Left ventricle myocardium inferior (tissue), 1 donor: ENCODE measurements around the gene SETX. TPM values are rescaled to one million over a fixed set of nuclear protein-coding genes. Genes with fewer than 3 reads are reported as not detected.

Experiments
- DNase-seq: peaks from one replicate; pipeline ENCODE4 v3.0.0-alpha.2; 2020
- H3K27ac ChIP-seq: fragments of 200-600 bp; replicated peaks from 2 replicates; pipeline ENCODE4 v1.8.0; 2021
- H3K27me3 ChIP-seq: fragments of 200-600 bp; 2 replicates; pipeline ENCODE4 v1.8.0; 2021; ENCODE audit warnings: low read depth
- H3K36me3 ChIP-seq: fragments of 200-600 bp; 2 replicates; pipeline ENCODE4 v1.8.0; 2021
- H3K4me1 ChIP-seq: fragments of 200-600 bp; 2 replicates; pipeline ENCODE4 v1.8.0; 2021
- H3K4me3 ChIP-seq: fragments of 200-600 bp; 2 replicates; pipeline ENCODE4 v1.8.0; 2021; ENCODE audit warnings: mild to moderate bottlenecking, moderate library complexity
- H3K9me3 ChIP-seq: fragments of 200-600 bp; replicated peaks from 2 replicates; pipeline ENCODE4 v1.8.0; 2021
- CTCF ChIP-seq: fragments of 200-600 bp; IDR thresholded peaks from 2 replicates; pipeline ENCODE4 v1.8.0; 2021; ENCODE audit warnings: antibody characterized with exemption, mild to moderate bottlenecking, borderline replicate concordance
- intact Hi-C: fragments of 100-400 bp; cut with micrococcal nuclease; formaldehyde crosslinking; loops from one replicate; pipeline ENCODE4 v1.11.0; 2022
- total RNA-seq: library from RNA; stranded (reverse); fragmentation: NEBNext Ultra II Directional; extraction: Animal tissue kit (Norgen Biotek cat#: 25700); gene quantifications from one replicate; pipeline ENCODE4 v1.2.1, GENCODE V29; 2021
- donor health status: DM: no; HTN: yes; CAD: no; lungs with severe emphysema.

SETX gene
- total RNA-seq, 1 donor from 2014 or later, result 23.3 TPM

- DNase-seq, result no peak
- Histone ChIP-seq H3K27ac (peak overlapping the region; percentile 44), H3K36me3 (no peaks in the 10 kb centered on the region), H3K4me3 (peak overlapping the region; percentile 75), H3K9me3 (no peaks in the 10 kb centered on the region), H3K27me3 (peaks cover 12% of the 10 kb centered on the region), H3K4me1 (peaks cover 43% of the 10 kb centered on the region)
- intact Hi-C loops, result loop anchor here (10.0 kb wide), 1 partner anchor 465 kb away; no protein-coding TSS in a partner anchor
- no peak for TF ChIP-seq CTCF
Observed at GRCh38 chr9:132239999-132240840, 114.6 kb downstream of the SETX start.

- H3K9me3 ChIP-seq, result no peaks in the 10 kb centered on the region
- no peak overlapping the region for H3K27ac ChIP-seq
- H3K27me3 ChIP-seq, result peaks cover 12% of the 10 kb centered on the region
- no peak for TF ChIP-seq CTCF
- no peak overlapping the region for H3K4me3 ChIP-seq
- intact Hi-C loops, result loop anchor here (10.0 kb wide), 1 partner anchor 465 kb away; no protein-coding TSS in a partner anchor
- DNase-seq, result no peak
- H3K4me1 ChIP-seq, result peaks cover 37% of the 10 kb centered on the region
- no peaks in the 10 kb centered on the region for H3K36me3 ChIP-seq
Observed at GRCh38 chr9:132239518-132239917, 115.3 kb downstream of the SETX start.

GRCh38 chr9:132238992-132239391 lies 115.8 kb downstream of the SETX start:
- H3K4me3 ChIP-seq, result no peak overlapping the region
- intact Hi-C loops, result loop anchor here (10.0 kb wide), 1 partner anchor 464 kb away; no protein-coding TSS in a partner anchor
- peaks cover 37% of the 10 kb centered on the region for H3K4me1 ChIP-seq
- H3K27ac ChIP-seq, result no peak overlapping the region
- no peak for TF ChIP-seq CTCF
- no peaks in the 10 kb centered on the region for H3K9me3 ChIP-seq
- H3K27me3 ChIP-seq, result peaks cover 12% of the 10 kb centered on the region
- no peak for DNase-seq
- no peaks in the 10 kb centered on the region for H3K36me3 ChIP-seq

GRCh38 chr9:132238026-132238972 lies 116.5 kb downstream of the SETX start:
- no peak overlapping the region for H3K27ac ChIP-seq

More at GRCh38 chr9:132238026-132238972, 116.5 kb downstream of the SETX start:
- no peak for TF ChIP-seq CTCF
- Histone ChIP-seq H3K9me3 (no peaks in the 10 kb centered on the region), H3K27me3 (peaks cover 11% of the 10 kb centered on the region), H3K36me3 (no peaks in the 10 kb centered on the region), H3K4me3 (no peak overlapping the region), H3K4me1 (peaks cover 37% of the 10 kb centered on the region)
- no peak for DNase-seq
- intact Hi-C loops, result loop anchor here (10.0 kb wide), 1 partner anchor 463 kb away; no protein-coding TSS in a partner anchor
